RKO (cell line): ENCODE data around the gene SLC4A5.
"Not testable (repeated sequence)": the region's sequence is repeated elsewhere in the genome, so short reads cannot be mapped to it uniquely, and the experiment has no call there.

Experiments
- DNase-seq: peaks from one replicate; pipeline ENCODE4 v3.0.0-alpha.2; 2016; ENCODE audit warnings: low spot score

Gene SLC4A5

GRCh38 chr2:74199275-74199701, 143.9 kb downstream of the SLC4A5 start:
- DNase-seq, result no peak

GRCh38 chr2:74198461-74199274, 144.5 kb downstream of the SLC4A5 start, which contains the start of gene MTHFD2:
Gene MTHFD2, plus strand, starts transcription at chr2:74198615. Its CDS starts 27 bp downstream, at chr2:74198642.
- DNase-seq, result peak; percentile 93

GRCh38 chr2:74198023-74198460, 145.2 kb downstream of the SLC4A5 start:
- DNase-seq, result peak; percentile 99

GRCh38 chr2:74197049-74197448, 146.2 kb downstream of the SLC4A5 start:
- no peak for DNase-seq

GRCh38 chr2:74194799-74195198, 148.4 kb downstream of the SLC4A5 start:
- no peak for DNase-seq

- DNase-seq, result no peak
Observed at GRCh38 chr2:74191596-74192380, 151.4 kb downstream of the SLC4A5 start.

GRCh38 chr2:74188696-74189095, 154.5 kb downstream of the SLC4A5 start:
- DNase-seq, result no peak

GRCh38 chr2:74188018-74188601, 155.1 kb downstream of the SLC4A5 start:
- DNase-seq, result no peak

- not testable (repeated sequence) for DNase-seq
Observed at GRCh38 chr2:74186706-74187105, 156.5 kb downstream of the SLC4A5 start.

- no peak for DNase-seq
Observed at GRCh38 chr2:74186038-74186437, 157.2 kb downstream of the SLC4A5 start.

GRCh38 chr2:74183878-74184277, 159.3 kb downstream of the SLC4A5 start:
- DNase-seq, result no peak

GRCh38 chr2:74181739-74182138, 161.5 kb downstream of the SLC4A5 start:
- no peak for DNase-seq

GRCh38 chr2:74179063-74179865, 164.0 kb downstream of the SLC4A5 start:
- DNase-seq, result no peak

- peak; percentile 98 for DNase-seq
Observed at GRCh38 chr2:74178211-74179062, 164.8 kb downstream of the SLC4A5 start, which contains the start of gene MOB1A. Gene MOB1A, minus strand, starts transcription at chr2:74178879. Its CDS starts 205 bp downstream, at chr2:74178674.

GRCh38 chr2:74177696-74178095, 165.5 kb downstream of the SLC4A5 start:
- DNase-seq, result no peak

- DNase-seq, result no peak
Observed at GRCh38 chr2:74174909-74175308, 168.3 kb downstream of the SLC4A5 start.

- no peak for DNase-seq
Observed at GRCh38 chr2:74168739-74169138, 174.5 kb downstream of the SLC4A5 start.
